Natural killer cell (primary cell): ENCODE results near the gene ATP10A. TPM values are rescaled to one million over a fixed set of nuclear protein-coding genes. Genes with fewer than 3 reads are reported as not detected.

Source experiments
- ATAC-seq, 3 donors: fragments of 150-1000 bp in 2 of 3; fragments of 200-7000 bp in 1 of 3; cut with Tn5 transposase; 1 replicate in 1 of 3; 2 replicates in 2 of 3; pipeline ENCODE4 v1.10.0; 2021; ENCODE audit warnings: mild to moderate bottlenecking in 2 of 3, moderate library complexity in 2 of 3
- DNase-seq, 2 donors: peaks; one replicate each; pipeline versions ENCODE4 v3.0.0 to v3.0.0-alpha.2; 2013 to 2021; ENCODE audit warnings: mixed read lengths in 1 of 2
- H3K27ac ChIP-seq: one replicate; pipeline ENCODE4 v1.5.1; 2013; ENCODE audit warnings: mild to moderate bottlenecking, low read length
- H3K27me3 ChIP-seq: one replicate; pipeline ENCODE4 v1.6.1; 2013; ENCODE audit warnings: low read length; ENCODE audit not compliant: control insufficient read depth, insufficient read depth
- H3K36me3 ChIP-seq: one replicate; pipeline ENCODE4 v1.6.1; 2013; ENCODE audit warnings: low read length; ENCODE audit not compliant: control insufficient read depth, insufficient read depth
- H3K4me1 ChIP-seq: one replicate; pipeline ENCODE4 v1.6.1; 2013; ENCODE audit warnings: low read length; ENCODE audit not compliant: control insufficient read depth, insufficient read depth
- H3K4me3 ChIP-seq: one replicate; pipeline ENCODE4 v1.5.1; 2013; ENCODE audit warnings: low read length
- H3K9me3 ChIP-seq: one replicate; pipeline ENCODE4 v1.6.1; 2013; ENCODE audit warnings: low read length; ENCODE audit not compliant: control insufficient read depth, insufficient read depth
- H3K27ac Mint-ChIP-seq, 2 donors: one replicate each; pipeline ENCODE4 v1.8.0; 2022; ENCODE audit warnings: mild to moderate bottlenecking in 2 of 2, mixed read lengths in 2 of 2, moderate library complexity in 1 of 2
- H3K27me3 Mint-ChIP-seq, 2 donors: one replicate each; pipeline ENCODE4 v1.8.0; 2022; ENCODE audit warnings: low read depth in 2 of 2, mixed read lengths in 2 of 2
- H3K36me3 Mint-ChIP-seq: one replicate; pipeline ENCODE4 v1.8.0; 2022; ENCODE audit warnings: mixed read lengths
- H3K4me1 Mint-ChIP-seq, 2 donors: one replicate each; pipeline ENCODE4 v1.8.0; 2022; ENCODE audit warnings: mixed read lengths in 2 of 2
- H3K4me3 Mint-ChIP-seq: one replicate; pipeline ENCODE4 v1.8.0; 2022; ENCODE audit warnings: mild to moderate bottlenecking, moderate library complexity, mixed read lengths
- H3K9me3 Mint-ChIP-seq, 2 donors: one replicate each; pipeline ENCODE4 v1.8.0; 2022; ENCODE audit warnings: mixed read lengths in 2 of 2
- CTCF ChIP-seq: fragments of 200-600 bp; IDR thresholded peaks from one replicate; pipeline ENCODE4 v1.8.0; 2022; ENCODE audit warnings: antibody characterized with exemption
- WGBS: methylation state at CpG from one replicate; pipeline ENCODE4 v1.1.7; 2013; ENCODE audit warnings: missing lambda C conversion rate; ENCODE audit not compliant: insufficient coverage; 5-methylcytosine and 5-hydroxymethylcytosine counted together
- intact Hi-C: fragments of 100-400 bp; cut with micrococcal nuclease; formaldehyde crosslinking; loops from one replicate; pipeline ENCODE4 v1.14.2; 2022
- total RNA-seq, 4 donors: library from RNA; stranded (reverse); fragments of 120-200 nt in 1 of 4; gene quantifications; one replicate each; pipeline versions ENCODE4 v1.2.3 to v1.2.4, GENCODE V29; 2013 to 2022

Gene ATP10A
- total RNA-seq, 3 donors from 2014 or later (not counting 1 experiment from before 2014, with no cell fraction given): 50.1 to 67.0 (median 51.2) TPM

GRCh38 chr15:25727867-25728600, 135.1 kb downstream of the ATP10A start:
- Mint-ChIP-seq H3K36me3 (no peaks in the 10 kb centered on the region), H3K4me1 (peaks cover 32 to 38% of the 10 kb centered on the region in 2 donors), H3K9me3 (no peaks in the 10 kb centered on the region), H3K27me3 (no peaks in the 10 kb centered on the region), H3K4me3 (peak overlapping the region; percentile 56), H3K27ac (peak overlapping the region; percentile 77 to 88)
- ATAC-seq (peak; percentile 45 to 80 (median 49)), DNase-seq (no peak)
- H3K27me3 ChIP-seq: no peaks in the 10 kb centered on the region
- H3K9me3 ChIP-seq: no peaks in the 10 kb centered on the region
- no peak for TF ChIP-seq CTCF
- intact Hi-C loops: no loop called here
- H3K4me1 ChIP-seq: peaks cover 14% of the 10 kb centered on the region
- no peak overlapping the region for H3K27ac ChIP-seq
- 71% methylated on average over 18 of the region's 18 CpGs for WGBS
- H3K4me3 ChIP-seq: no peak overlapping the region
- peaks cover 20% of the 10 kb centered on the region for H3K36me3 ChIP-seq

- Histone ChIP-seq H3K9me3 (no peaks in the 10 kb centered on the region), H3K27me3 (no peaks in the 10 kb centered on the region), H3K4me3 (no peak overlapping the region), H3K4me1 (peaks cover 14% of the 10 kb centered on the region), H3K36me3 (peaks cover 23% of the 10 kb centered on the region), H3K27ac (no peak overlapping the region)
- WGBS: 94% methylated on average over 15 of the region's 15 CpGs
- TF ChIP-seq CTCF: no peak
- H3K27ac Mint-ChIP-seq: peak overlapping the region; percentile 77 to 88
- H3K4me1 Mint-ChIP-seq: peaks cover 28 to 29% of the 10 kb centered on the region in 2 donors
- no peaks in the 10 kb centered on the region for H3K27me3 Mint-ChIP-seq
- H3K9me3 Mint-ChIP-seq: no peaks in the 10 kb centered on the region
- H3K36me3 Mint-ChIP-seq: peaks cover 2% of the 10 kb centered on the region
- no peak for DNase-seq
- intact Hi-C loops: no loop called here
- no peak for ATAC-seq
- H3K4me3 Mint-ChIP-seq: peak overlapping the region; percentile 49
These were observed 136.0 kb downstream of the ATP10A start for GRCh38 chr15:25727116-25727515.

GRCh38 chr15:25725758-25726157, 137.4 kb downstream of the ATP10A start:
- peaks cover 14% of the 10 kb centered on the region for H3K4me1 ChIP-seq
- intact Hi-C loops: no loop called here
- no peak for ATAC-seq
- TF ChIP-seq CTCF: no peak
- DNase-seq: no peak
- Mint-ChIP-seq H3K9me3 (no peaks in the 10 kb centered on the region), H3K4me3 (no peak overlapping the region), H3K27me3 (no peaks in the 10 kb centered on the region), H3K36me3 (peaks cover 8% of the 10 kb centered on the region), H3K4me1 (peaks cover 17 to 18% of the 10 kb centered on the region in 2 donors), H3K27ac (no peak overlapping the region)
- 94% methylated on average over 14 of the region's 14 CpGs for WGBS
- no peaks in the 10 kb centered on the region for H3K9me3 ChIP-seq
- no peak overlapping the region for H3K27ac ChIP-seq
- H3K4me3 ChIP-seq: no peak overlapping the region
- peaks cover 31% of the 10 kb centered on the region for H3K36me3 ChIP-seq
- no peaks in the 10 kb centered on the region for H3K27me3 ChIP-seq
